Gastroesophageal sphincter (tissue), 4 donors: ENCODE results near the gene SEMA3F. TPM values are rescaled to one million over a fixed set of nuclear protein-coding genes. Genes with fewer than 3 reads are reported as not detected.

Source experiments
- ATAC-seq: fragments of 150-250 bp; one replicate; pipeline ENCODE4 v1.9.1; 2016; ENCODE audit warnings: mild to moderate bottlenecking, moderate library complexity
- H3K27ac ChIP-seq, 4 donors: fragments of 200-600 bp; sonication (generic) in 3 of 4; 1 replicate in 3 of 4; 2 replicates in 1 of 4; pipeline ENCODE4 v1.5.1; 2016 to 2019
- H3K27me3 ChIP-seq: fragments of 200-600 bp; sonication (generic); one replicate; pipeline ENCODE4 v1.5.1; 2019
- H3K36me3 ChIP-seq, 2 donors: fragments of 200-600 bp; sonication (generic); one replicate each; pipeline ENCODE4 v1.5.1; 2019; ENCODE audit warnings: control low read depth in 1 of 2
- H3K4me1 ChIP-seq, 3 donors: fragments of 200-600 bp; sonication (generic); 1 replicate in 2 of 3; 2 replicates in 1 of 3; pipeline ENCODE4 v1.5.1; 2016 to 2019; ENCODE audit warnings: control low read depth in 2 of 3
- H3K4me3 ChIP-seq, 2 donors: fragments of 200-600 bp; sonication (generic); one replicate each; pipeline ENCODE4 v1.5.1; 2019; ENCODE audit warnings: mild to moderate bottlenecking in 1 of 2, moderate library complexity in 1 of 2
- H3K9me3 ChIP-seq, 3 donors: fragments of 200-600 bp; sonication (generic); one replicate each; pipeline ENCODE4 v1.5.1; 2017 to 2019; ENCODE audit warnings: control low read depth in 2 of 3
- EP300 ChIP-seq: sonication (generic); formaldehyde crosslinking; IDR thresholded peaks from one replicate; pipeline ENCODE4 v1.6.1; 2017; ENCODE audit warnings: antibody characterized with exemption, mild to moderate bottlenecking
- POLR2A ChIP-seq, 2 donors: fragments of 450-650 bp; IDR thresholded peaks; one replicate each; pipeline ENCODE4 v1.6.1; 2017; ENCODE audit warnings: antibody characterized with exemption in 2 of 2, mild to moderate bottlenecking in 2 of 2, moderate library complexity in 1 of 2
- POLR2AphosphoS5 ChIP-seq: sonication (generic); formaldehyde crosslinking; IDR thresholded peaks from one replicate; pipeline ENCODE4 v1.6.1; 2017; ENCODE audit warnings: antibody characterized with exemption
- WGBS, 2 donors: methylation state at CpG; one replicate each; pipeline ENCODE4 v1.1.5; 2018; ENCODE audit warnings: low coverage in 1 of 2; 5-methylcytosine and 5-hydroxymethylcytosine counted together
- total RNA-seq, 4 donors: library from RNA; depleted of rRNA; stranded (reverse); fragments of >200 nt; gene quantifications; one replicate each; pipeline ENCODE4 v1.1.0, GENCODE V29; 2016
- TF ChIP-seq, protein P1 (sequence below), 4 experiments: fragments of 200-600 bp in 2 of 4; fragments of 450-650 bp in 2 of 4; sonication (generic) in 1 of 4; IDR thresholded peaks; one replicate each; pipeline ENCODE4 v1.5.1; 2017 to 2019; ENCODE audit warnings: antibody characterized with exemption in 4 of 4, mild to moderate bottlenecking in 2 of 4, moderate library complexity in 2 of 4

Gene SEMA3F
- total RNA-seq, 4 donors from 2014 or later = 6.7 to 33.5 (median 16.3) TPM

DNA sequence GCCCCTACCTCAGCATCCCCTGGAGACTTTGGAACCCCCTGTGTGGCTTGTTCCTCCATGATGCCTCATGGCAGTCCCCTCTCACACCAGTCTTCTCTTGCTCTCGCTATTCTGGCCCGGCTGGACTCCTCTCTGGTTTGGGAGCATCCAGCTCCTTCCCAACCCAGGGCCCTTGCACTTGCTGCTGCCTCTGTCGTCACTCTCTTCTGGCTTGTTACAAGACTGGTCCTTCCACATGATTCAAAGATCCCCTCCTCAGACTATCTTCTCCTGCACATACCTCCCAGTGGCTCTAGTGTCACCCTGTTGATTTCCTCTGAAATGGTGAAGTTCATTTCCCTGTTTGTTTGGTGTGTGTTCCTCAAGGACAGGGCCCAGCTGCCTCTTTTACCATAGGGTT, 74.4 kb downstream of the SEMA3F start:
- no peak for ATAC-seq

DNA sequence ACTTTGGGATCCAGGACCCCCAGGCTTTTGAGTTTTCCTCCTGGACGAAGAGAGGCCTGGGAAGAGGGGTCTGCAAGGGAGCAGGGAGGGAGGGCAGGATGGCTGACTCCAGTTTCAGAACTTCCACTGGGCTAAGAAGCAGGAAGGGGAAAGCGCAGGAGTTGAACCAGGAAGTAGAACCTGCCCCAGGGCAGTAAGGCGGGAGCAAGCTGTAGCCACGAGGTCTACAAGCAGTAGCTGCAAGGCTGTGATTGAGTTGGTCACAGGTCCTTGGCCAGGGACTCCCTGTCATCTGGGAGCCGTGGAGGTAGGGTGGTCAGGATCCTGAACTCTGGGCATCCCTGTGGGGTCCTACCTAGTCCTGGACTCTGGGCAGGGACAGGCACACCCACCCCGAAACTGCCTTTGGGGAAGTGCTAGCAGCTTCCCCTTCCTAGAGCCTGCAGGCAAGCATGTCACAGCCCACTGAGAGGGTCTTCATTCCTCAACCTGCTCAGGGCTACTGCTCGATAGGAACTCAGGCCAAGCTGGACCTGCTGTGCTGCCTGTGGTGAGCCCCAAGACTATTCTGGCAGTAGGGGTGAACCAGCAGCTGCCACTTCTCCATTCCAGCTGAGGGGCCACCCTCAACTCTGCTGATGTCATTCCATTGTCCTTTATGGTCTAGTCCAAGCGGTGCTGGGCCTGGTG, 75.1 kb downstream of the SEMA3F start:
- H3K9me3 ChIP-seq = no peaks in the 10 kb centered on the region
- WGBS, 2 donors = 70 to 73% methylated on average over 2 to 3 of the region's 8 CpGs
- H3K27ac ChIP-seq = peak overlapping the region in 2 of 4 donors; percentile 13 to 37

More for the DNA sequence above, 74.4 kb downstream of the SEMA3F start:
- Histone ChIP-seq H3K4me3 (no peak overlapping the region), H3K27ac (peak overlapping the region in 1 of 4 donors; percentile 13), H3K27me3 (peaks cover 5% of the 10 kb centered on the region), H3K36me3 (no peaks in the 10 kb centered on the region), H3K9me3 (no peaks in the 10 kb centered on the region), H3K4me1 (peaks cover 0 to 31% (median 12%) of the 10 kb centered on the region in 3 donors)
- WGBS, 2 donors = 90 to 96% methylated on average over 3 of the region's 3 CpGs
- TF ChIP-seq EP300 = no peak
- TF ChIP-seq, protein P1, sequence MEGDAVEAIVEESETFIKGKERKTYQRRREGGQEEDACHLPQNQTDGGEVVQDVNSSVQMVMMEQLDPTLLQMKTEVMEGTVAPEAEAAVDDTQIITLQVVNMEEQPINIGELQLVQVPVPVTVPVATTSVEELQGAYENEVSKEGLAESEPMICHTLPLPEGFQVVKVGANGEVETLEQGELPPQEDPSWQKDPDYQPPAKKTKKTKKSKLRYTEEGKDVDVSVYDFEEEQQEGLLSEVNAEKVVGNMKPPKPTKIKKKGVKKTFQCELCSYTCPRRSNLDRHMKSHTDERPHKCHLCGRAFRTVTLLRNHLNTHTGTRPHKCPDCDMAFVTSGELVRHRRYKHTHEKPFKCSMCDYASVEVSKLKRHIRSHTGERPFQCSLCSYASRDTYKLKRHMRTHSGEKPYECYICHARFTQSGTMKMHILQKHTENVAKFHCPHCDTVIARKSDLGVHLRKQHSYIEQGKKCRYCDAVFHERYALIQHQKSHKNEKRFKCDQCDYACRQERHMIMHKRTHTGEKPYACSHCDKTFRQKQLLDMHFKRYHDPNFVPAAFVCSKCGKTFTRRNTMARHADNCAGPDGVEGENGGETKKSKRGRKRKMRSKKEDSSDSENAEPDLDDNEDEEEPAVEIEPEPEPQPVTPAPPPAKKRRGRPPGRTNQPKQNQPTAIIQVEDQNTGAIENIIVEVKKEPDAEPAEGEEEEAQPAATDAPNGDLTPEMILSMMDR (IDR thresholded peaks at IDR 0.05) = no peak
- no peak for TF ChIP-seq POLR2A (IDR thresholded peaks at IDR 0.05)
- TF ChIP-seq POLR2AphosphoS5 = no peak

DNA sequence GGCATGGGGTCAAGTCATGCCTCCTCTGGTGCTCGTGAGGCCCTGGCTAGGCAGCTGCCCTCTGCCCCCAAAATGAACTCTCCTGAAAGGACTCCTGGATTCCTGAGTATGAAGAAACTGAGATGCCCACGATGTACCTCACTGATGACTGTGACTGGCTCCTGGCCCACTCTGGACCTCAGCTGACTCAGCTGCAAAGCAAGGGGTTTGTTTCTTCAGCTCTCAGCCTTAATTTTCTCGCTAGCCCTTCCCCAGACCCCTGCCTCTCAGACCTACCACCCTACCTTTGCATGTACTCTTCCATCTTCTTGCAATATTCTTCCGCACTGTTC, 75.6 kb downstream of the SEMA3F start:
- no peaks in the 10 kb centered on the region for H3K9me3 ChIP-seq
- ATAC-seq = no peak
- H3K4me3 ChIP-seq = no peak overlapping the region
- H3K27ac ChIP-seq = no peak overlapping the region
- H3K4me1 ChIP-seq = peaks cover 0 to 39% (median 18%) of the 10 kb centered on the region in 3 donors
- WGBS, 2 donors = 86% methylated on average over 3 of the region's 4 CpGs; no CpG with 5 or more reads in 1 of the 2 donors
- no peaks in the 10 kb centered on the region for H3K36me3 ChIP-seq
- no peaks in the 10 kb centered on the region for H3K27me3 ChIP-seq
- TF ChIP-seq, protein P1 (IDR thresholded peaks at IDR 0.05) = no peak
- no peak for TF ChIP-seq POLR2AphosphoS5
- no peak for TF ChIP-seq EP300
- TF ChIP-seq POLR2A (IDR thresholded peaks at IDR 0.05) = no peak

More for the DNA sequence above, 75.1 kb downstream of the SEMA3F start:
- no peak for TF ChIP-seq POLR2A (IDR thresholded peaks at IDR 0.05)
- TF ChIP-seq, protein P1 (IDR thresholded peaks at IDR 0.05) = no peak
- TF ChIP-seq POLR2AphosphoS5 = no peak
- ATAC-seq = no peak
- Histone ChIP-seq H3K36me3 (no peaks in the 10 kb centered on the region), H3K4me1 (peaks cover 0 to 37% (median 15%) of the 10 kb centered on the region in 3 donors), H3K27me3 (no peaks in the 10 kb centered on the region), H3K4me3 (no peak overlapping the region)

DNA sequence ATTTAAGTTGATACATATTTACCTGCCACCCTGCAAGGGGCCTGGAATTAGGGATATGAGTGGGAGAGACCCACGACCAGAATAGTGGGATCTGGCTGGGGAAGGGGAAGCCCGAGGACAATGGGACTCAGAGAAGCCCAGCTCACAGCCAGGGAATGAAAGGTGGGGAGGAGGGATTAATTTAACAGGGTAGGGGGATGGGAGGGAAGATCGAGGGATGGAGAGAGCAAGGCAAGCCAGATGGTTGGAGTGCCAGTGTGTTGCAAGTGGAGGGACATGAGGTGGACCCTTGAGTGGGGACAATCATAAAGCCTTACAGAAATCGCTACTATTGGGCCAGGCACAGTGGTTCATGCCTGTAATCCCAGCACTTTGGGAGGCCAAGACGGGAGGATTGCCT, 76.5 kb downstream of the SEMA3F start:
- Histone ChIP-seq H3K4me3 (no peak overlapping the region), H3K27me3 (no peaks in the 10 kb centered on the region), H3K27ac (no peak overlapping the region), H3K36me3 (no peaks in the 10 kb centered on the region), H3K9me3 (no peaks in the 10 kb centered on the region), H3K4me1 (peaks cover 0 to 31% (median 13%) of the 10 kb centered on the region in 3 donors)
- ATAC-seq = no peak
- 49 to 78% methylated on average over 3 to 5 of the region's 5 CpGs for WGBS, 2 donors
- TF ChIP-seq, protein P1 (IDR thresholded peaks at IDR 0.05) = no peak
- TF ChIP-seq EP300 (no peak), POLR2A (IDR thresholded peaks at IDR 0.05) (no peak), POLR2AphosphoS5 (no peak)

DNA sequence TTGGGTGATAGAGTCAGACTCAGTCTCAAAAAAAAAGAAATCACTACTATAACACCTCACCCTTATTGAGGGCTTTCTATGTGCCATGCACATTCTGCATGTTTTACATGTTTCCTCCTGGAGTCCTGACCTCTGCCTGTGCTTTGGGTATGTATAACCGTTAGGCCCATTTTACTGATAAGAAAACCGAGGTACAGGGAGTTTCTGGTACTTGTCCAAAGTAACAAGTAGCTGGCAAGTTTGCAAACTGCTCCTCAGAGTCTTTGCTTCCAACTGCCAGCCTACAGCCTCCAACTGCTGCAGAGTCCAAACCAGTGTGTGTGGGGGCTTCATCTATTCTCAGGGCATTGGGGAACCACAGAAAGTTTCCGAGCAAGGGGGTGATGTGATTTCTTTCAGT, 77.2 kb downstream of the SEMA3F start:
- ATAC-seq = no peak
- Histone ChIP-seq H3K36me3 (no peaks in the 10 kb centered on the region), H3K4me1 (peaks cover 0 to 26% (median 13%) of the 10 kb centered on the region in 3 donors), H3K27me3 (no peaks in the 10 kb centered on the region), H3K27ac (no peak overlapping the region), H3K4me3 (no peak overlapping the region), H3K9me3 (no peaks in the 10 kb centered on the region)
- TF ChIP-seq POLR2AphosphoS5 (no peak), EP300 (no peak), POLR2A (IDR thresholded peaks at IDR 0.05) (no peak)
- TF ChIP-seq, protein P1 (IDR thresholded peaks at IDR 0.05) = no peak
- WGBS, 2 donors = 31 to 93% methylated on average over 3 of the region's 3 CpGs
